GM15510 (cell line): ENCODE data around the gene MED25.

Experiments
- POLR2A ChIP-seq: IDR thresholded peaks from 3 replicates; pipeline ENCODE4 v1.6.1; 2011; ENCODE audit warnings: borderline replicate concordance; ENCODE audit not compliant: insufficient read length; ENCODE audit errors: extremely low read depth

MED25 gene

DNA sequence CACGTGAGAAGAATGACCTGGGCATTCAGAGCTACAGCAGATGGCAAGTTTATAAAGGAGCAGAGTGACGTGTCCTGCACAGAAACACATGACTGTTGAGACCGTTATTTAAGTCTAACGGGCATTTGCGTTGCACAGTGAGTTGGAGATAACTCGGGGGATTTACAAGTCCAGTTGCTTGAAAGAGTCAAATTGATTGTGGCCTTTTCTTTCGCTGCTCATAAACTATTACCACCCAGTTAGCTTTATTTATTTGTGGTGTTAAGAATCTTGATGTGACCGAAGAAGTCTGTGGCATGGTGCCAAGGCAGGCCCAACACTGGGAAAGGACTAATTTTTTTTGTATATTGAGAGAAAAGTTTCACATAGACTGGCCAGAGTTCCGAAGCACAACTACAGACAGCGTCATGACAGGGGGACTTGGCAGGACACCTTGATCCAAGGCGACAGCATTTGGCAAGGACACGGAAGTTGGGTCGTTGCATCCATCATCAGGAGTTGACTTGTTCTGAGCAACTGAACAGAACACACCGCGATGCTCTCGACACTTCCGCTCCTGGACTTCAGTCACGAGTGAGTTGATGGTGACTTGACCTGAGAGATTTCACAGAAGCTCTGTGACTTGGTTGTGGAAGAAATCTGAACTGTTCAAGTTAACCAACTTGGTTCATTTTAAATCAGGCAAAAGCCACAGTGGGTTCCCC is 20.9 kb downstream of the MED25 start:
- no peak for TF ChIP-seq POLR2A

DNA sequence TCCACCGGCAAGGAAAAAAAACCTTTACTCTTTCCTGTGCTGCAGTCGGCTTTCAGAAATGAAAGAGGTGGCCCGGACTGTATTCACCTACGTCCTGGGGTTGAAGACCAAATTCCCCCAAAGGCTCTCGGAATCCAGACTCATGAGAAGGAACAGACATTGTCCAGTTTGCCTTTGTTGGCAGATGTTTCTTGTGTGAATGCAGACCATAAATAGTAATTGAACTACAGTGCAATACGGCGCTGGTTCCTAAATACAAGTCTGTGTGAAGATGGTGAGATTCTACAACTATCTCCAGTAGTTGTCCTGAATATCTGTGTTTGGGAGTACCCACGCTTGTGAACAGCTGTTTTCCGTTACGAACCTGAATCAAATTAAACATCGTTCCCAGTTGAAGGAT is 21.6 kb downstream of the MED25 start:
- no peak for TF ChIP-seq POLR2A

DNA sequence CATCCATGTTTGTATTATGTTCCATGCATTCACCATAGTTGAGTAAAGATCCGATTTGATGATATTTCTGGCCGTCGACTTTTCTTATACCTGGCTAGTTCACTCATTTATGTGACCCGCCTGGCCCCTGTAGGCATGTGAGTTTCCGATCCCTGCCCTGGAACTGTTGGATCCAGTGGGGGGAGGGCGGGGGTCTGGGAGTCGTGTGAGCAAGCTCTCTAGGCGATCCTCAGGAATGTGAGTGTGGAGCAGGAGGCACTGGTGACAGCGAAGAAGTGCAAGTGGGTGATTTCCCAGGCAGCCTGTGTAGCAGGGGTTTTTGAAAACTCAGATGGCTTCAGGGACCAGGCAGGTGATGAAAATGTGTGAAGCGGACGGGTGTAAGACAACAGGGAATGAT is 22.2 kb downstream of the MED25 start:
- no peak for TF ChIP-seq POLR2A

DNA sequence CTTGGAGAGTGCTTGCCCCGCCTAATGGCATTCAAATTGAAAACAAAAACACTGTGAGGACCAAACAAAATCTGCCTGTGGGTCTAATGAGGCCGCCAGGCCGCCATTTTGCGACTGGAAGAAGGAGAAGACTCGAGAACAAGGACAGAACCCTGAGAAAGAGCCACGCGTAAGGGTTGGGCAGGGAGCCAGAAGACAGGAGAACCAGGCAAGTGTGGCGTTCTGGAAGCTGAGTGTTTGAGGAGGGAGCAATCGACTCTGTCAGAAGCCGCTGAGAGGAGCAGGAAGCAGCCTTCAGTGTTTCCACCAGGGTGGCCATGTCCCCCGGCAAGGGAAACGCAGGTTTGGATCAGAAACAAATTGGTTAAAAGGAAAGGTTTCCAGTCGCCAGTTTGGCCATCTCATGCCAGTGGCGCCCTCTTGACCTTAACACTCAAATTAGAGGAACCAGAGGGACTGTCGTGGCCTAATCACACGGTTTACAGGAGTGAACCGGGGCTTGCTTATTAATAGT is 22.7 kb downstream of the MED25 start:
- no peak for TF ChIP-seq POLR2A

DNA sequence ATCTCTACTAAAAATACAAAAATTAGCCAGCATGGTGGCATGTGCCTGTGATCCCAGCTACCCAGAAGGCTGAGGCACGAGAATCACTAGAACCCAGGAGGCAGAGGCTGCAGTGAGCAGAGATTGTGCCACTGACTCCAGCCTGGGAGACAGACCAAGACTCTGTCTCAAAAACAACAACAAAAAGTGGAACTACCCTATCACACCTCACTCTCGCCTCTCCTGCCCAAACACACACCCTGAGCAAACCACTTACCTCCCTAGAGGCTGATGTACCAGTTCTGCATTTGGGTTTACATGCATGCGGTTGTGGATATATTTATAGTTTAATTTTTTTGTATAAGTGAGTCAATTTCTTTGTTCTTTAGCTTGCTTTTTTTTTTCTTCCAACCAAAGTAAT is 25.2 kb downstream of the MED25 start:
- no peak for TF ChIP-seq POLR2A

DNA sequence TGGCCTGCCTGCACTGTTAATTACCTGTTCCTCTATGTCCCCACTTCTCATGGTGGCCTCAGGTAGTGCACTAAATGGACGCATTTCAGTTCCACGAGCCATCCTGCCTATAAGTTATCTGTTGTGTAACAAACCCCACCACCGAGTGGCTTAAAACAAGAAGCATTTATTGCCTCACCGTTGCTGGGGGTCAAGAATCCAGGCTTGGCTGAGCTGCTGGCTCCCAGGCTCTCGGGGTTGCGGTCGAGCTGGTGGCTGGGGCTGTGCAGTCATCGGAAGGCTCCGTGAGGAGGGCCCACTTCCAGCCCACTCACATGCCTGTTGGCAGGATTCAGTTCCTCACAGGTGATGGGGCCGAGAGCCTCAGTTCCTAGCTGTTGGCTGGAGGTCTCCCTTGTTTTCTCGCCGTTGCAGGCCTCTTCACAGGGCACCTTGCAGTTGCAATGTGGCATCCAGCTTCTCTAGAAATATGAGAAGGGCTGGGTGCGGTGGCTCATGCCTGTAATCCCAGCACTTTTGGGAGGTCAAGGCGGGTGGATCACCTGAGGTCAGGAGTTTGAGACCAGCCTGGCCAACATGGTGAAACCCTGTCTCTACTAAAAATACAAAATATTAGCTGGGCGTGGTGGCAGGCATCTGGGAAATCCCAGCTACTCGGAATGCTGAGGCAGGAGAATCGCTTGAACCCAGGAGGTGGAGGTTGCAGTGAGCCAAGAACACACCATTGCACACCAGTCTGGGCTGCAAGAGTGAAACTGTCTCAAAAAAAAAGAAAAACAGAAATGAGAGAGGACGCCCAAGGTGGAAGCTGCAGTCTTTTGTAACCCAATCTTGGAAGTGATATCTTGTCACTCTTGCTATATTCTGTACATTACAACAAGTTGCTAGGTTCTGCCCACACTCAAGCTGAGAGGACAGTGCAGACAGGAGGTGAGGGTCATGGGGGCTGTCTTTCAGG is 26.3 kb downstream of the MED25 start:
- TF ChIP-seq POLR2A = no peak

DNA sequence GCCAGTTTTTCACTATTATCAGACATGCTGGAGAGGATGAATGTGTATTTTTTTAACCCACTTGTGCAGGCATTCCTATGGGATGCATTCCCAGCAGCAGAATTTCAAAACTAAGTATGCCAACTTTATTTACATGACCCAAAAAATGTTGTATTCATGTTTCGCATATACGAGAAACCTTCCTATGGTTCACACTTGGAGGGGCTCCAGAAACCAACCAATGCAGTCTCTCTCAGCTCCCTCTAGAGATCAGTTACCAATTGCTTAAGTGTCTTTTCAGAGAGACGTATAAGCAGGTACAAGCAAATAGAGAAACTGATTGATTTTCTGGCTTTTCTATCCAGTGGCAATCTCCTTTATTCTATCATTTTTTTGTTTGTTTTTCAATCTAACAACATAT is 27.3 kb downstream of the MED25 start:
- TF ChIP-seq POLR2A = no peak

DNA sequence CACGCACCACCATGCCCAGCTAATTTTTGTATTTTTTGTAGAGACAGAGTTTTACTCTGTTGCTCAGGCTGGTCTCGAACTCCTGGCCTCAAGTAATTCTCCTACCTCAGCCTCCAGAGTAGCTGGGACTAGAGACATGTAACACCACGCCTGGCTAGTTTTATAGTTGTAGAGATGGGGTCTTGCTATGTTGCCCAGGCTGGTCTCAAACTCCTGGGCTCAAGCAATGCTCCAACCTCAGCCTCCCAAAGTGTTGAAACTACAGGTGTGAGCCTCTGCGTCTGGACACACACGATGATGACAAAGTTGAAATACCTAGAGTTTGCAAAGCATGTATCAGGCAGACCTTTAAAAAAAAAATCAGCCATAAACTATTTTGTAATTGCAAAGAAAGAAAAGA is 28.3 kb downstream of the MED25 start:
- TF ChIP-seq POLR2A = no peak

DNA sequence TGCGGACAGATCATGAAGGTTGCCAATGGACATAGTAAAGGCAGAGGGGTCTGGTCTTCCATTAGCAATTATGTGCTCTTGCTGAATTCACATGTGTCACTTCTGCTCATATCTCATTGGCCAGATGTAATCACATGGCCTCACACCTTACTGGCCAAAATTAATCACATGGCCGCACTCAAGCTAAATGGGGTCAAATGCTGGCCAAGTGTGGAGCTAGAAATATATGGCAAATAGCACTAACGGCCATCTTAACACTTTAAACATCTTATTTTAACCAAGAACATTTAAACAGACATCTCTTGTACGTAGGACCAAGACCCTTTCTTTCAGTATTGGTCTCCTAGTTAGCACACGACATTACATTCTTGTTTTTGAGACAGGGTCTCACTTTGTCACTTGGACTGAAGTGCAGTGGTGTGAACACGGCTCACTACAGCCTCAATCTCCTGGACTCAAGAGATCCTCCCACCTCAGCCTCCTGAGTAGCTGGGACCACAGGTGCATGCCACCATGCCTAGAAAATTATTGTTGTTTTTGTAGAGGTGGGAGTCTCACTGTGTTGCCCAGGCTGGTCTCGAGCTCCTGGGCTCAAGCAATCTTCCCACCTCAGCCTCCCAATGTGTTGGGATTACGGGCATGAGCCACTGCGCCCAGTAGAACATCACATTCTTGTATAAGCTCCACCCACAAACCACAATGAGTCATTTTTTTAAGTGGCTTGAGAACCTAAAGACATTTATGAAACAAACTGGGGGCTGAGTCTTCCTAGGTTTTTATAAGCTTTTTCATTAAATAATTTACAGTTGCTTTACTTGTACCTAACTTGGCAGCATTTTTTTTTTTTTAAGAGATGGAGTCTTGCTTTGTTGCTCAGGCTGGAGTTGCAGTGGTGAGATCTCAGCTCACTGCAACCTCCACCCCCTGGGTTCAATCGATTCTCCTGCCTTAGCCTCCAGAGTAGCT is 29.9 kb downstream of the MED25 start:
- no peak for TF ChIP-seq POLR2A

DNA sequence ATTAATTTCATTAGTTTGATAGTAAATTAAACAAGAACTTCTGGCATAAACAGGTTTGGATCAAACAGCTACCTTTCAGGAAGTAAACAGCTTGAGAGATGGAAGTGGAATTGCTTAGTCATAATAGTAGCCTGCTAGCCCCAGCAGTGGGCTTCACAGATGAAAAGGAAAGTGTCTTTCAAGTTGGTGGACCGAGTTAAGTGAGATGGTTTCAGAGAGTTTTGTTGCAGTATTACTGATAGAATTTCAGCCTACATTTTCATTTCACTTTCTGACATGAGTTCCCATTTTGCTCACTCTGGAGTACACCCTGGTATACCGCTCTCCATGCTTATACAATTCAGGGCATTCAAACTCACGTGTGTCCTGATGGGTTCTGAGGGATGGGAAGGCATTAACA is 30.8 kb downstream of the MED25 start:
- TF ChIP-seq POLR2A = no peak

DNA sequence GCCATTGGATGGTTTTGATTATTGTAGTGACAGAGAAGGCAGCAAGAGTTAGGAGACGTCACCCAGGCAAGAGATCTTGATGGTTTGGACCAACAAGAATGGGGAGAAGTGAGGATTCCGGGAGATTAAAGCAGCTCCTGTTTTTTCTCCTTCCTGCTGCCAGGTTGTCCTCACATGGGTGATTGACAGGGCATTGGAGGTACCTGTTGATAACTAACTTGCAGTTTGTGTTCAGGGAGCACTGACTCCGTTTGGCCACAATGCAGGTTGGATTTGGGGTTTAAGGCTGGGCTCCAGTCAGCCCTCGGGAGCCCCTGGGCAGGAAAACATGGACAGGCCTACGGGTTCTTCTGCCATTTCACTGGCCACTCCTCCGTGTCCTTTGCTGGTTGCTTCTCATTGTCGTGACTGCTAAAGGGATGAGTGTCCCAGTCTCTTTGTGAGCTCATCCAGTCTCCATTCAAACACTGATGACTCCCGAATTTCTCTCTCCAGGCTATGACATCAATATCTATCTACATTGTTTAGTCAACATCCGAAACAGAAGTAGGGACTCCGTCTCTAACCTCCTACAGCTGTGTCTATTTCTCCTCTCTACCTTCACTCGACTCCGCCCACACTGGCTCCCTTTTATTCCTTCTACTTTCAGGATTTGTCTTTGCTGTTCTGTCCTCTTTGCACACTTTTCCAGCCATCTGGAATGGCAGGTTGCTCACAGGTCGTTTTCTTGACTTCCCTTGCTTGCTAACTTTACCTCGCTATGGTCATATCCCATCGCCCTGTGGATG is 31.5 kb downstream of the MED25 start:
- TF ChIP-seq POLR2A = no peak

DNA sequence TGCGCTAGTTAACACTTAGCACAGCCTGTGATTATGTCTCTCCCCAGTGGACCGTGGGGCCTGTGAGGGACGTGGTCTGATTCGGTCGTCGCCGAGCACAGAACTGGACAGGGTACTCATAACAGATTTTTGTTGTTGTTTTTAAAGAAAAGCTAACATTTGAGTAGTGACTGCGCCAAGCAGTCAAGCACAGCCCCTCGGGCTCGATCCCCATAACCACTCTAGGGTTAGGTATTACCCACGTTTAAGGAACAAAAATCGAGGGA is 32.1 kb downstream of the MED25 start:
- TF ChIP-seq POLR2A = no peak

DNA sequence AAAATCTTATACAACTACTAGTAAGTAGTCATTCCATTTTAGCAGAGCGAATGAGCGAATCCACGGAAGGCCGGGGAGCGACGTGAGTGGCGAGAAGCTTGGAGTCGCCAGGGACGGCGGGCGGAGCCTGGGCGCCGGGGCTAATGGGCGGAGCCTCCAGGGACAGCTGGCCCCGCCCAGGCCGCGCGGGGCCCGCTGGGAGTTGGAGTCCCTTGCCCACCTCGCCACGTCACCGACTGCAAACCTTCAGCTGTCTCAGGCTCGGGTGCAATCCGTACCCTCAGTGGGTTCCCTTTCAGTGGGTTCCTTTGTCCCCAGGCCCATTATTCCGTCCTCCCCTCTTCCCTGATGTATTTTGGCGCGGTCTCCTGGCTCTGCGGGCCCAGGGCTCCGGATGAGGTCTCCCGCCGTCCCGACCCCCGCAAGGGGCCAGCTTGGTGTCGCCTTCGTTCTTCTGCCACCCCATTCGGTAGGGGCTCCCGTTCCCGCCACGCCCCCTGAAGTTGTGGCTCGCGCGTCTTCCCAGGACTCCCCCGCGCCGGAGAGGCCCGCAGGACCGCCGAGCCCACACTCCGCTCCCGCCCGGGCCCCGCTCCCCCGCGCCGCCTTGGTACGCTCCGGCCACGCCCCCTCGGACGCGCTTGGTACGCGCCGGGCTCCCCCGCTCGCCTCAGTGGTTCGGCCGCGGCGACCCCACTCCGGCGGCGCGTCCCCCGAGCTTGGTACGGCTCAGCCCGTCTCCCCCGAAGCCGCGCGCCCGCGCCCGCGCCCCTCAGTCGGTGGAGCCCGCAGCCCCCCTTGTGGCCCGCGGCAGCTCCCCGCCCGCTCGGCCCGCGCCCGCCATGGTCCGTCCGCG is 32.6 kb downstream of the MED25 start, which contains the start of gene PTOV1:
Gene PTOV1, plus strand, starts transcription at position 673 of the 856 bp plus-strand sequence.
- peak; percentile 60 for TF ChIP-seq POLR2A
